GM06990 (cell line): ENCODE data around the gene RFX1.
"Not testable (repeated sequence)": the region's sequence is repeated elsewhere in the genome, so short reads cannot be mapped to it uniquely, and the experiment has no call there.

Experiments
- DNase-seq: peaks from one replicate; pipeline ENCODE4 v3.0.0-alpha.2; 2011; ENCODE audit not compliant: insufficient read length; ENCODE audit errors: extremely low read depth
- H3K27me3 ChIP-seq: replicated peaks from 2 replicates; pipeline ENCODE4 v1.6.0; 2011; ENCODE audit warnings: low read length; ENCODE audit not compliant: control insufficient read depth, insufficient read depth
- H3K36me3 ChIP-seq: 2 replicates; pipeline ENCODE4 v1.5.1; 2011; ENCODE audit warnings: low read length; ENCODE audit not compliant: control insufficient read depth, insufficient read depth
- H3K4me3 ChIP-seq: replicated peaks from 2 replicates; pipeline ENCODE4 v1.5.1; 2011; ENCODE audit warnings: low read depth, mild to moderate bottlenecking, control low read depth, low read length
- CTCF ChIP-seq: IDR thresholded peaks from 2 replicates; pipeline ENCODE4 v1.5.1; 2011; ENCODE audit warnings: low read length, control low read depth, mild to moderate bottlenecking, inconsistent platforms; ENCODE audit not compliant: insufficient read depth, poor library complexity, severe bottlenecking

RFX1 gene

GRCh38 chr19:13926010-13926409, 80.1 kb downstream of the RFX1 start:
- peaks cover 19% of the 10 kb centered on the region for H3K36me3 ChIP-seq
- DNase-seq = no peak
- TF ChIP-seq CTCF = no peak
- H3K4me3 ChIP-seq = no peak overlapping the region
- no peaks in the 10 kb centered on the region for H3K27me3 ChIP-seq

DNA sequence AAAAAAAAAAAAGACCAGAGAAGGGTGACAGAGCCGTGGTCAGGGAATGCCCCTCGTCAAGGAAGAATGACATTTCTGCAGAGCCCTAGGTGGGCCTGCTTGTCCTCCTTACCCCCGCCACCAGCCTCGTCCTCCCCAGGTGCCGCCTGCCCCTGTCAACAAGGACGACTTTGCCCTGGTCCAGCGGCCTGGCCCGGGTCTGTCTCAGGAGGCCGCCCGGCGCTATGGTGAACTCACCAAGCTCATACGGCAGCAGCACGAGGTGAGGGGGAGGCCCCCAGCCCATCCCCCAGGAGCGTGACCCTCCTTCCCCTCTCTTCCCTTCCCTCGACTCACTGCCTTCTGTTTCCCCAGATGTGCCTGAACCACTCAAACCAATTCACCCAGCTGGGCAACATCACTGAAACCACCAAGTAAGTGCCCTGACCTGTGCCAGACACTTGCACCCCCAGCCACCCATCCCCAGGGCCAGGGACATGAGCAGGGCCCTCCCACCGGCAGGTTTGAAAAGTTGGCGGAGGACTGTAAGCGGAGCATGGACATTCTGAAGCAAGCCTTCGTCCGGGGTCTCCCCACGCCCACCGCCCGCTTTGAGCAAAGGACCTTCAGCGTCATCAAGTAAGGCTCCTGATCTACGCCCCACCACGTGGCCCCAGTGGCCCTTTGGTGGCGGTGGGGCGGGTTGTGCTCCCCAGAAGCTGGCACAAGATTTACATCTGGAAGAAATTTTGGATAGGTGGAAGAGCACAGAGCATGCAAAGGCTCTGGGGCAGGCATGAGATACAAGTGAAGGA, 82.7 kb downstream of the RFX1 start:
- Histone ChIP-seq H3K27me3 (no peaks in the 10 kb centered on the region), H3K36me3 (peaks cover 28% of the 10 kb centered on the region), H3K4me3 (no peak overlapping the region)
- no peak for TF ChIP-seq CTCF
- DNase-seq = no peak

DNA sequence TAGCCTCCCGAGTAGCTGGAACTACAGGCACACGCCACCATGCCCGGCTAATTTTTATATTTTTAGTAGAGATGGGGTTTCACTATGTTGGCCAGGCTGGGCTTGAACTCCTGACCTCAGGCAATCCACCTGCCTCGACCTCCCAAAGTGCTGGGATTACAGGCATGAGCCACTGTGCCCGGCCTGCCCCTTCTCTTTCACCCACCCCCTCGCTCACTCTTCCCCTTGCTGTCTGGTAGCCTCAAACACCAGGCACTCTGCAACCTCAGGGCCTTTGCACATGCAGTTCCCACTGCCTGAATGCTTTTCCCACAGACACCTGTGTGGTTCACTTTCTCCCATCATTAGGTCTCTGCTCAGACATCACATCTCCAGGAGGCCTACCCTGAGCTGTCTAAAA, 84.0 kb downstream of the RFX1 start:
- H3K4me3 ChIP-seq, DNase-seq, H3K27me3 ChIP-seq: not testable (repeated sequence)
- peaks cover 28% of the 10 kb centered on the region for H3K36me3 ChIP-seq

GRCh38 chr19:13920940-13921747, 85.0 kb downstream of the RFX1 start:
- no peaks in the 10 kb centered on the region for H3K27me3 ChIP-seq
- DNase-seq = no peak
- peaks cover 22% of the 10 kb centered on the region for H3K36me3 ChIP-seq
- no peak for TF ChIP-seq CTCF
- no peak overlapping the region for H3K4me3 ChIP-seq

DNA sequence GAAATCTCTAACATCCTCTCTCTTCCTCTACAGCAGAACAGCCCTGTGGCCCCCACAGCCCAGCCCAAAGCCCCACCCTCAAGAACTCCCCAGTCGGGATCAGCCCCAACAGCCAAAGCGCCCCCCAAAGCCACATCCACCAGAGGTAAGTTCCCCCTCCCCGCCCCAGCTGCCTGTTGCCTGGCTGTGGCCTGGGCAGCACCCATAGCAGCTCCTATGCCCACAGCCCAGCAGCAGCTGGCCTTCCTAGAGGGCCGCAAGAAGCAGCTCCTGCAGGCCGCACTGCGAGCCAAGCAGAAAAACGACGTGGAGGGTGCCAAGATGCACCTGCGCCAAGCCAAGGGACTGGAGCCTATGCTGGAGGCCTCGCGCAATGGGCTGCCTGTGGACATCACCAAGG, 85.6 kb downstream of the RFX1 start:
- DNase-seq = no peak
- H3K4me3 ChIP-seq = no peak overlapping the region
- TF ChIP-seq CTCF = no peak
- no peaks in the 10 kb centered on the region for H3K27me3 ChIP-seq
- peaks cover 22% of the 10 kb centered on the region for H3K36me3 ChIP-seq

- peaks cover 22% of the 10 kb centered on the region for H3K36me3 ChIP-seq
- H3K4me3 ChIP-seq = no peak overlapping the region
- no peak for TF ChIP-seq CTCF
- no peaks in the 10 kb centered on the region for H3K27me3 ChIP-seq
- DNase-seq = no peak
These were observed 87.3 kb downstream of the RFX1 start for GRCh38 chr19:13918726-13919411.
